Activated CD4-positive, alpha-beta T cell treated with anti-CD3 and anti-CD28 coated beads, Interleukin-2, amount 50 U/mL, for 24 hours (primary cell): Measurements from ENCODE around the gene CCDC185.
"Not testable (repeated sequence)": the region's sequence is repeated elsewhere in the genome, so short reads cannot be mapped to it uniquely, and the experiment has no call there.

Experiments used
- DNase-seq, 2 donors: peaks; one replicate each; pipeline ENCODE4 v3.0.0-alpha.2; 2020; ENCODE audit warnings: low read depth in 1 of 2, low spot score in 1 of 2

Gene CCDC185

GRCh38 chr1:223394242-223394641, 1.0 kb downstream of the CCDC185 start:
- no peak for DNase-seq

GRCh38 chr1:223394706-223395105, 1.5 kb downstream of the CCDC185 start:
- no peak for DNase-seq

GRCh38 chr1:223399393-223399792, 6.2 kb downstream of the CCDC185 start:
- DNase-seq, result not testable (repeated sequence)

GRCh38 chr1:223401873-223402789, 8.9 kb downstream of the CCDC185 start:
- DNase-seq, result peak in 1 of 2 donors; percentile 21

- DNase-seq, result no peak
These were observed 9.6 kb downstream of the CCDC185 start for GRCh38 chr1:223402790-223403142.

GRCh38 chr1:223403184-223403815, 10.1 kb downstream of the CCDC185 start:
- DNase-seq, result no peak

- DNase-seq, result no peak
These were observed 12.3 kb downstream of the CCDC185 start for GRCh38 chr1:223405507-223405906.

- no peak for DNase-seq
These were observed 16.8 kb downstream of the CCDC185 start for GRCh38 chr1:223410036-223410435.

- DNase-seq, result no peak
These were observed 18.1 kb downstream of the CCDC185 start for GRCh38 chr1:223411309-223411708.

- DNase-seq, result no peak
These were observed 18.5 kb downstream of the CCDC185 start for GRCh38 chr1:223411710-223412109.

GRCh38 chr1:223413216-223413615, 20.0 kb downstream of the CCDC185 start:
- DNase-seq, result no peak

- DNase-seq, result no peak
These were observed 24.2 kb downstream of the CCDC185 start for GRCh38 chr1:223417444-223417843.

GRCh38 chr1:223417903-223418663, 24.9 kb downstream of the CCDC185 start:
- no peak for DNase-seq

- no peak for DNase-seq
These were observed 25.9 kb downstream of the CCDC185 start for GRCh38 chr1:223419115-223419514.

- DNase-seq, result no peak
These were observed 26.3 kb downstream of the CCDC185 start for GRCh38 chr1:223419561-223419960.

GRCh38 chr1:223421025-223421424, 27.8 kb downstream of the CCDC185 start:
- DNase-seq, result no peak

GRCh38 chr1:223421676-223422075, 28.5 kb downstream of the CCDC185 start:
- DNase-seq, result no peak

GRCh38 chr1:223422911-223423310, 29.7 kb downstream of the CCDC185 start:
- DNase-seq, result no peak

- DNase-seq, result no peak
These were observed 30.5 kb downstream of the CCDC185 start for GRCh38 chr1:223423641-223424233.

GRCh38 chr1:223425550-223425949, 32.3 kb downstream of the CCDC185 start:
- DNase-seq, result no peak

GRCh38 chr1:223426936-223427335, 33.7 kb downstream of the CCDC185 start:
- DNase-seq, result no peak
